ENCODE measurements around the gene KCNMA1.

DNA sequence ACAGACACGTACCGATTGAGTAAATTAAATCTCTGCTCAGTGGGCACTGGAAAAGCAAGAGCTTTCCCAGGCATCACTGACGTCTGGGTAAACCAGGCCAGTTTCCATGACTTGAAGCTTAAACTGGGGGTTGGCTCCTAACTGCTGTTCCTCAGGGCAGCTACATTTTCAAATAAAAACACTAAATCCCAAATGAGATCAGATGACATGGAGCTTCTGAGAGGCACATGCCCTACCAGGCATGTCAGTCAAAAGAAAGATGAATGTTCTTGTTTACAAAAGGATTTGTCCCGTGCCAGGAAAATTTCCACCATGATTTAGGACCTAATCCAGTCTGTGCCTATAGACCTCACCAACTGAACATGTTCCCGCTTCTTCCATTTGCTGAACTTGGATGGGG, 220.2 kb downstream of the KCNMA1 start:
- TF ChIP-seq POLR2A (IDR thresholded peaks at IDR 0.05; ENCODE audit: extremely low read depth, insufficient read length) (no peak), MAX (IDR thresholded peaks at IDR 0.05; ENCODE audit: low read depth, low read length) (no peak), MYC (IDR thresholded peaks at IDR 0.05; ENCODE audit: low read depth, low read length) (no peak)
- TF ChIP-seq, protein P1, sequence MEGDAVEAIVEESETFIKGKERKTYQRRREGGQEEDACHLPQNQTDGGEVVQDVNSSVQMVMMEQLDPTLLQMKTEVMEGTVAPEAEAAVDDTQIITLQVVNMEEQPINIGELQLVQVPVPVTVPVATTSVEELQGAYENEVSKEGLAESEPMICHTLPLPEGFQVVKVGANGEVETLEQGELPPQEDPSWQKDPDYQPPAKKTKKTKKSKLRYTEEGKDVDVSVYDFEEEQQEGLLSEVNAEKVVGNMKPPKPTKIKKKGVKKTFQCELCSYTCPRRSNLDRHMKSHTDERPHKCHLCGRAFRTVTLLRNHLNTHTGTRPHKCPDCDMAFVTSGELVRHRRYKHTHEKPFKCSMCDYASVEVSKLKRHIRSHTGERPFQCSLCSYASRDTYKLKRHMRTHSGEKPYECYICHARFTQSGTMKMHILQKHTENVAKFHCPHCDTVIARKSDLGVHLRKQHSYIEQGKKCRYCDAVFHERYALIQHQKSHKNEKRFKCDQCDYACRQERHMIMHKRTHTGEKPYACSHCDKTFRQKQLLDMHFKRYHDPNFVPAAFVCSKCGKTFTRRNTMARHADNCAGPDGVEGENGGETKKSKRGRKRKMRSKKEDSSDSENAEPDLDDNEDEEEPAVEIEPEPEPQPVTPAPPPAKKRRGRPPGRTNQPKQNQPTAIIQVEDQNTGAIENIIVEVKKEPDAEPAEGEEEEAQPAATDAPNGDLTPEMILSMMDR (IDR thresholded peaks at IDR 0.05; ENCODE audit: low read depth, low read length): no peak

Measured in NB4 (cell line).